ENCODE data around the gene HK3. TPM values are rescaled to one million over a fixed set of nuclear protein-coding genes. Genes with fewer than 3 reads are reported as not detected.
"Not testable (repeated sequence)": the region's sequence is repeated elsewhere in the genome, so short reads cannot be mapped to it uniquely, and the experiment has no call there.

HK3 gene
- total RNA-seq, 1 donor from 2014 or later, result 4.4 TPM

DNA sequence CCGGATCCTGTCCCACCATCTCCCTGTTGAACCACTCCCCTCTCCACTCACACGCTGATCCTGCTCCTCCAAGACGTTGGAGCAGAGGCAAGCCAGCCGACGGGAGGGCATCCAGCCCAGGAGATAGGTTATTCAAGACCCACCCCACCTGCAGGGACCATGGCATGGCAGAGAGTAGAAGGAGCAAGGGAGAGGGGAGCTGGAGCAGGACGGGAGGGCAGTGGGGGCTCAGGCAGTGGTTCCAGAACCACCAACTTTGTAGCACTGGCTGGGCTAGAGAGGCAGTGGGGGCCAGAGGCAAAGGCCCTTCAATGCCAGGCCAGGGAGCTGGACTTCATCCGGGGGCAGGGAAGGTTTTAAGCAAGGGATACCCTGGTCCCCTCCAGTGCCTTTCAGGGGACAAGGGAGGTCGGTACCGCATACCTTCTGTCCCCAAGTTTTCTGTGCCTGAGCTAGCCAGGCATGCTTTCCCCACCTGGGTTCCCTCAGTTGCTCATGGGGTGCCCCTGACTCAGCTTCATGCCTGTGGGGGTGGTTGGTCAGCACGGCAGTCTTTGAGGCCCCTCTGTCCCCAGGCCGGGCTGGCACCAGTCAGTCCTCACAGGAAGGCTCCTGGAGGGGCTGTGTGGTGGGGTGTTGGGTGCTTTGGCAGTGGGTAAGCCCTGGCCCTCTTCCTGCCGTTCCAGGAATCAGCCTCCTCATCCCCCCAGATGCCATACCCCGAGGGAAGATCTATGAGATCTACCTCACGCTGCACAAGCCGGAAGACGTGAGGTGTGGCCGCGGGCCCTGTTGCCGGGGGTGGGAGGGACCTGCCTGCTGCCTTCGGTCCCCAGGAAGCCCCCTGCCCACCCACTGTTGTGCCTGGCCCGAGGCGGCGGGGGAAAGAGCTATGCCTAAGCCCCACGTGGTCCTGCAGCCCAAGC, 22.4 kb downstream of the HK3 start:
- Histone ChIP-seq H3K4me3 (no peak overlapping the region), H3K4me1 (no peaks in the 10 kb centered on the region), H3K27me3 (no peaks in the 10 kb centered on the region), H3K36me3 (no peaks in the 10 kb centered on the region), H3K9me3 (no peaks in the 10 kb centered on the region), H3K27ac (no peak overlapping the region)
- TF ChIP-seq CTCF (IDR thresholded peaks at IDR 0.05), result no peak
- intact Hi-C loops (cut with DNase I), result no loop called here
- DNase-seq (ENCODE audit: low spot score in 2 of 2), result no peak

DNA sequence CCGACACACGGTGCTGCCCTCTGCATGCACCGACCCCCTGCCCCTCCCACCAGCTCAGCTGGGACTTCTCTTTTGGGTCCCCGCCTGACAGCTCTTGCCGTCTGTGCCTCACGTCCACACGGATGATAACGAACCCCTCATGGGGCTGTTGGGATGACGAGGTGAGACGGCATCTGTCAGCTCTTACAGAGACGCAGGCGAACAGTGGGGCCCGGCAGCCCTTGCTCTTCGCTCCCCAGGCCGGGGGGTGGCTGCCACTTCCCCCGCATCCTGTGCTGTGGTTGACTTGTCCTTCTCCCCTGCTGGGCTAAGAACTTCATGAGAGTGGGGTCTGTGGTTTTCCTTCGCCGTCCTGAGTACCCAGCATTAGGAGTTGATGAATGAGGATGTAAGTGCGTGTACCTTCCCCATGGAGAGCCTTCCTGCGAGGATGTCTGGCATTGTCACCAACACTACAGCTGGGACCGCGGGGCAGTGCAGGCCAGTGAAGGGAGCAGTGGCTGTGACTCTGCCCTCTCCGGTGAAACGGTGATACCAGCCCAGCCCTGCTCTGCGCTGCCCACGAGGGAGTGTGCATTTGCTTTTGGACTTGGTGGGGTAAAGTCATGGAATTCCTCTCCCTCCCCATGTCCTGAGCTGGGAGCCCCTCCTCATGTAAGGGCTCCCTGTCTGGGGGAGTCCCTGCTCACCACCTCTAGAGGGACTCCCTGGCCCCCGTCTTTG, 23.2 kb downstream of the HK3 start:
- Histone ChIP-seq H3K27ac (no peak overlapping the region), H3K4me1 (no peaks in the 10 kb centered on the region), H3K4me3 (no peak overlapping the region), H3K27me3 (no peaks in the 10 kb centered on the region), H3K9me3 (no peaks in the 10 kb centered on the region), H3K36me3 (no peaks in the 10 kb centered on the region)
- intact Hi-C loops (cut with DNase I), result no loop called here
- DNase-seq (ENCODE audit: low spot score in 2 of 2), result no peak
- no peak for TF ChIP-seq CTCF (IDR thresholded peaks at IDR 0.05)

- Histone ChIP-seq H3K27ac (no peak overlapping the region), H3K9me3 (no peaks in the 10 kb centered on the region), H3K4me3 (no peak overlapping the region), H3K27me3 (no peaks in the 10 kb centered on the region), H3K36me3 (no peaks in the 10 kb centered on the region), H3K4me1 (no peaks in the 10 kb centered on the region)
- DNase-seq (ENCODE audit: low spot score in 2 of 2), result no peak
- TF ChIP-seq CTCF (IDR thresholded peaks at IDR 0.05), result no peak
- intact Hi-C loops (cut with DNase I), result no loop called here
Measured at GRCh38 chr5:176875014-176875550, 24.1 kb downstream of the HK3 start.

DNA sequence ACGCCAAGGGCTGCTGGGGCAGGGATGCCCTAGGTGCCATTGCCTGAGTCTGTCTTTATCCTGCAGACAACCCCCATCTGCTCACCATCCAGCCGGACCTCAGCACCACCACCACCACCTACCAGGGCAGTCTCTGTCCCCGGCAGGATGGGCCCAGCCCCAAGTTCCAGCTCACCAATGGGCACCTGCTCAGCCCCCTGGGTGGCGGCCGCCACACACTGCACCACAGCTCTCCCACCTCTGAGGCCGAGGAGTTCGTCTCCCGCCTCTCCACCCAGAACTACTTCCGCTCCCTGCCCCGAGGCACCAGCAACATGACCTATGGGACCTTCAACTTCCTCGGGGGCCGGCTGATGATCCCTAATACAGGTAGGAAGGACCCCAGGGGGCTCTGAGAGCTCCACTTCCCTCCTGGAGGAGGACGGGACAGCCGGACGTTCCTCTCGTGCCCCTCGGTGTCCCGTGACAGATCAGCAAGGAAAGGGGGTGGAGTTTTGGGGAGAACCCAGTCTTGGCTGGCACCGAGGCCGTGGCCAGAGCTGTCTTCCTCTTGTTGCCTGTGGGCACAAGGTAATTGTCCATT, 24.9 kb downstream of the HK3 start:
- Histone ChIP-seq H3K9me3 (no peaks in the 10 kb centered on the region), H3K4me1 (no peaks in the 10 kb centered on the region), H3K36me3 (no peaks in the 10 kb centered on the region), H3K27ac (no peak overlapping the region), H3K4me3 (no peak overlapping the region), H3K27me3 (no peaks in the 10 kb centered on the region)
- no peak for TF ChIP-seq CTCF (IDR thresholded peaks at IDR 0.05)
- no peak for DNase-seq (ENCODE audit: low spot score in 2 of 2)
- intact Hi-C loops (cut with DNase I), result no loop called here

GRCh38 chr5:176873541-176874172, 25.5 kb downstream of the HK3 start:
- DNase-seq (ENCODE audit: low spot score in 2 of 2), result no peak
- no peak for TF ChIP-seq CTCF (IDR thresholded peaks at IDR 0.05)
- H3K9me3 ChIP-seq, result no peaks in the 10 kb centered on the region
- no peaks in the 10 kb centered on the region for H3K4me1 ChIP-seq
- H3K4me3 ChIP-seq, result no peak overlapping the region
- H3K36me3 ChIP-seq, result no peaks in the 10 kb centered on the region
- H3K27ac ChIP-seq, result no peak overlapping the region
- intact Hi-C loops (cut with DNase I), result no loop called here
- no peaks in the 10 kb centered on the region for H3K27me3 ChIP-seq

- H3K4me3 ChIP-seq; H3K4me1 ChIP-seq; intact Hi-C loops (cut with DNase I); H3K9me3 ChIP-seq; H3K27me3 ChIP-seq; H3K27ac ChIP-seq; DNase-seq (ENCODE audit: low spot score in 2 of 2); H3K36me3 ChIP-seq: not testable (repeated sequence)
Measured at GRCh38 chr5:176873011-176873410, 26.1 kb downstream of the HK3 start.

GRCh38 chr5:176872586-176872985, 26.6 kb downstream of the HK3 start:
- intact Hi-C loops (cut with DNase I); H3K4me1 ChIP-seq; H3K36me3 ChIP-seq; H3K9me3 ChIP-seq; DNase-seq (ENCODE audit: low spot score in 2 of 2); H3K4me3 ChIP-seq; H3K27me3 ChIP-seq; H3K27ac ChIP-seq: not testable (repeated sequence)

GRCh38 chr5:176870644-176871043, 28.5 kb downstream of the HK3 start:
- H3K4me3 ChIP-seq; H3K36me3 ChIP-seq; H3K27ac ChIP-seq; intact Hi-C loops (cut with DNase I); H3K27me3 ChIP-seq; DNase-seq (ENCODE audit: low spot score in 2 of 2); H3K9me3 ChIP-seq; H3K4me1 ChIP-seq: not testable (repeated sequence)
